Keratinocyte (primary cell): ENCODE data around the gene SCN9A. TPM values are rescaled to one million over a fixed set of nuclear protein-coding genes. Genes with fewer than 3 reads are reported as not detected.

Experiments
- DNase-seq: peaks from one replicate; pipeline ENCODE4 v3.0.0-alpha.2; 2011; ENCODE audit warnings: low read depth, missing footprints, low spot score
- FAIRE-seq: peaks from 2 replicates; lab custom pipeline; 2011; peaks lifted over from hg19 to GRCh38; lab: Jason Lieb, UNC
- H2AFZ ChIP-seq: 2 replicates; pipeline ENCODE4 v1.6.0; 2012; ENCODE audit warnings: low read length, control low read depth, inconsistent platforms; ENCODE audit not compliant: control insufficient read depth
- H3K27ac ChIP-seq: 2 replicates; pipeline ENCODE4 v1.5.1; 2011; ENCODE audit warnings: low read length; ENCODE audit not compliant: control insufficient read depth, insufficient read depth
- H3K27me3 ChIP-seq: 3 replicates; pipeline ENCODE4 v1.6.0; 2011; ENCODE audit warnings: low read length; ENCODE audit not compliant: control insufficient read depth, insufficient read depth; ENCODE audit errors: extremely low read depth
- H3K36me3 ChIP-seq, 2 experiments: 2 replicates in 1 of 2; 3 replicates in 1 of 2; pipeline ENCODE4 v1.5.1; 2011; ENCODE audit warnings: low read length in 2 of 2, mild to moderate bottlenecking in 1 of 2; ENCODE audit not compliant: control insufficient read depth in 2 of 2, insufficient read depth in 2 of 2; ENCODE audit errors: extremely low read depth in 1 of 2
- H3K4me1 ChIP-seq: 3 replicates; pipeline ENCODE4 v1.5.1; 2011; ENCODE audit warnings: low read length; ENCODE audit not compliant: control insufficient read depth, insufficient read depth; ENCODE audit errors: extremely low read depth
- H3K4me2 ChIP-seq: 3 replicates; pipeline ENCODE4 v1.6.0; 2011; ENCODE audit warnings: low read depth, low read length; ENCODE audit not compliant: control insufficient read depth, insufficient read depth; ENCODE audit errors: extremely low read depth
- H3K4me3 ChIP-seq, 3 experiments: fragments of 200-600 bp in 1 of 3; sonication (generic) in 1 of 3; 2 replicates in 2 of 3; 3 replicates in 1 of 3; pipeline ENCODE4 v1.5.1; 2011 to 2016; ENCODE audit warnings: low read length in 3 of 3, mild to moderate bottlenecking in 3 of 3, control low read depth in 2 of 3, inconsistent platforms in 1 of 3, low read depth in 1 of 3, mixed read lengths in 1 of 3, mixed run types in 1 of 3, moderate library complexity in 1 of 3; ENCODE audit not compliant: control insufficient read depth in 2 of 3, insufficient read depth in 2 of 3; ENCODE audit errors: extremely low read depth in 1 of 3
- H3K79me2 ChIP-seq: 2 replicates; pipeline ENCODE4 v1.6.0; 2012; ENCODE audit warnings: low read length; ENCODE audit not compliant: control insufficient read depth, insufficient read depth
- H3K9ac ChIP-seq: 3 replicates; pipeline ENCODE4 v1.6.0; 2011; ENCODE audit warnings: low read length; ENCODE audit not compliant: control insufficient read depth, insufficient read depth; ENCODE audit errors: extremely low read depth
- H3K9me1 ChIP-seq: 3 replicates; pipeline ENCODE4 v1.6.0; 2011; ENCODE audit warnings: low read length; ENCODE audit not compliant: control insufficient read depth, insufficient read depth; ENCODE audit errors: extremely low read depth
- H3K9me3 ChIP-seq: 2 replicates; pipeline ENCODE4 v1.5.1; 2012; ENCODE audit warnings: low read depth, low read length; ENCODE audit not compliant: control insufficient read depth
- H4K20me1 ChIP-seq: 3 replicates; pipeline ENCODE4 v1.6.0; 2011; ENCODE audit warnings: low read length; ENCODE audit not compliant: control insufficient read depth, insufficient read depth; ENCODE audit errors: extremely low read depth
- EZH2 ChIP-seq: IDR thresholded peaks from one replicate; pipeline ENCODE4 v1.6.1; 2012; ENCODE audit warnings: inconsistent platforms, mild to moderate bottlenecking, low read length, moderate library complexity
- dilution Hi-C: fragments of 300-500 bp; cut with MboI; formaldehyde crosslinking; loops from one replicate; pipeline ENCODE4 v1.7.0; 2020; ENCODE audit warnings: low sequenced_read_pairs; ENCODE audit not compliant: extremely low pct_ligation_motif_present
- polyA plus RNA-seq, 5 experiments: library from polyadenylated mRNA; depleted of rRNA in 3 of 5; stranded (reverse) in 3 of 5; stranded (forward) in 1 of 5; unstranded in 1 of 5; fragments of >200 nt; gene quantifications; 1 replicate in 1 of 5; 2 replicates in 3 of 5; 3 replicates in 1 of 5; pipeline versions ENCODE4 v1.2.1 to v1.2.3, GENCODE V29; 2011 to 2012; ENCODE audit warnings: missing spikeins in 2 of 5, low read depth in 1 of 5, low replicate concordance in 1 of 5
- TF ChIP-seq, protein P1 (sequence below), 3 experiments: IDR thresholded peaks in 1 of 3; conservative IDR thresholded peaks in 1 of 3; optimal IDR thresholded peaks in 1 of 3; 2 replicates in 2 of 3; 3 replicates in 1 of 3; pipeline versions ENCODE3 to v1.5.1; 2011; ENCODE audit warnings: low read length in 3 of 3, mild to moderate bottlenecking in 3 of 3, moderate library complexity in 2 of 3, control low read depth in 1 of 3, inconsistent platforms in 1 of 3; ENCODE audit not compliant: insufficient read depth in 2 of 3; ENCODE audit errors: extremely low read depth in 1 of 3

The SCN9A gene
- polyA plus RNA-seq, 1 donor (not counting 4 experiments of a cell fraction or from before 2014, with no cell fraction given): 0.10 TPM

DNA sequence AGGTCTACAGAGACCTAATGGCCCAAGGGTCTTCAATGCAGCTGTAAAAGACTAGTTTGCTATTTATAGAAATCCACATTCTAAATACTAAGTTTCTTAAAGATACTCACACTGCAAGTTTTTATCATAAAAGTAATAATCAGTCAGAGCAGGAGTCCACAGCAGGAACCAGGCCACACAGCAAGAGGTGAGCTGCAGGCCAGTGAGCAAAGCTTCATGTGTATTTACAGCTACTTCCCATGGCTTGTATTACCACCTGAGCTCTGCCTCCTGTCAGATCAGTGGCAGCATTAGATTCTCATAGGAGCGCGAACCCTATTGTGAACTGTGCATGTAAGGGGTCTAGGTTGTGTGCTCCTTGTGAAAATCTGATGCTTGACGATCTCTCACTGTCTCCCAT lies 6.7 kb upstream of the SCN9A start:
- Histone ChIP-seq H3K9me1 (no peaks in the 10 kb centered on the region), H3K79me2 (no peaks in the 10 kb centered on the region), H4K20me1 (no peaks in the 10 kb centered on the region), H3K27ac (no peak overlapping the region), H3K9me3 (no peaks in the 10 kb centered on the region), H2AFZ (no peak overlapping the region), H3K4me1 (no peaks in the 10 kb centered on the region), H3K9ac (no peak overlapping the region), H3K4me2 (no peak overlapping the region), H3K27me3 (peaks cover 7% of the 10 kb centered on the region), H3K4me3 (no peak overlapping the region), H3K36me3 (no peaks in the 10 kb centered on the region)
- no peak for DNase-seq
- no peak for TF ChIP-seq EZH2
- TF ChIP-seq, protein P1, sequence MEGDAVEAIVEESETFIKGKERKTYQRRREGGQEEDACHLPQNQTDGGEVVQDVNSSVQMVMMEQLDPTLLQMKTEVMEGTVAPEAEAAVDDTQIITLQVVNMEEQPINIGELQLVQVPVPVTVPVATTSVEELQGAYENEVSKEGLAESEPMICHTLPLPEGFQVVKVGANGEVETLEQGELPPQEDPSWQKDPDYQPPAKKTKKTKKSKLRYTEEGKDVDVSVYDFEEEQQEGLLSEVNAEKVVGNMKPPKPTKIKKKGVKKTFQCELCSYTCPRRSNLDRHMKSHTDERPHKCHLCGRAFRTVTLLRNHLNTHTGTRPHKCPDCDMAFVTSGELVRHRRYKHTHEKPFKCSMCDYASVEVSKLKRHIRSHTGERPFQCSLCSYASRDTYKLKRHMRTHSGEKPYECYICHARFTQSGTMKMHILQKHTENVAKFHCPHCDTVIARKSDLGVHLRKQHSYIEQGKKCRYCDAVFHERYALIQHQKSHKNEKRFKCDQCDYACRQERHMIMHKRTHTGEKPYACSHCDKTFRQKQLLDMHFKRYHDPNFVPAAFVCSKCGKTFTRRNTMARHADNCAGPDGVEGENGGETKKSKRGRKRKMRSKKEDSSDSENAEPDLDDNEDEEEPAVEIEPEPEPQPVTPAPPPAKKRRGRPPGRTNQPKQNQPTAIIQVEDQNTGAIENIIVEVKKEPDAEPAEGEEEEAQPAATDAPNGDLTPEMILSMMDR (optimal IDR thresholded peaks at IDR 0.05 in 1 of 3, IDR thresholded peaks at IDR 0.05 in 1 of 3, conservative IDR thresholded peaks at IDR 0.05 in 1 of 3; ENCODE audit: extremely low read depth in 1 of 3, insufficient read depth in 2 of 3, low read length in 3 of 3): no peak
- FAIRE-seq: no peak
- dilution Hi-C loops: no loop called here

DNA sequence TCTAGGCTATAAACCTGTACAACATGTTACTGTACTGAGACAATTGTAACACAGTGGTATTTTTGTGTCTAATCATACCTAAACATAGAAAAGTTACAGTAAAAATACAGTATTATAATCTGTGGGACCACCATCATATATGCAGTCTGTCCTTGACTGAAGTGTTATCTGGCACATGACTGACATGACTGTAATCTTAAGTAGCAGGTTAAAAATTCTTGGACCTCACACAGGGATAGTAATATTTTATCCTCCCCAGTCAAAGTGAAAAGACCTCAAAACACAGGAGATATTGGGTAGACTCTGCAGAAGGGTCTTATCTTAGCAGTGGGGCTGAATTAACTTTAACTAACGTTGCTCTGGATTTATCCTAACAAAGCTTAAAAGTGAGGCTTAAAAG lies 4.9 kb upstream of the SCN9A start:
- TF ChIP-seq, protein P1 (optimal IDR thresholded peaks at IDR 0.05 in 1 of 3, IDR thresholded peaks at IDR 0.05 in 1 of 3, conservative IDR thresholded peaks at IDR 0.05 in 1 of 3; ENCODE audit: extremely low read depth in 1 of 3, insufficient read depth in 2 of 3, low read length in 3 of 3): no peak
- no peak for TF ChIP-seq EZH2
- Histone ChIP-seq H3K36me3 (no peaks in the 10 kb centered on the region), H3K4me2 (no peak overlapping the region), H3K4me3 (no peak overlapping the region), H3K9me1 (no peaks in the 10 kb centered on the region), H4K20me1 (no peaks in the 10 kb centered on the region), H3K27me3 (peaks cover 21% of the 10 kb centered on the region), H3K9me3 (no peaks in the 10 kb centered on the region), H3K9ac (no peak overlapping the region), H3K79me2 (no peaks in the 10 kb centered on the region), H3K27ac (no peak overlapping the region), H3K4me1 (no peaks in the 10 kb centered on the region), H2AFZ (no peak overlapping the region)
- FAIRE-seq (no peak), DNase-seq (no peak)
- dilution Hi-C loops: no loop called here
